ENCODE results near the gene TUBGCP2.

The TUBGCP2 gene

DNA sequence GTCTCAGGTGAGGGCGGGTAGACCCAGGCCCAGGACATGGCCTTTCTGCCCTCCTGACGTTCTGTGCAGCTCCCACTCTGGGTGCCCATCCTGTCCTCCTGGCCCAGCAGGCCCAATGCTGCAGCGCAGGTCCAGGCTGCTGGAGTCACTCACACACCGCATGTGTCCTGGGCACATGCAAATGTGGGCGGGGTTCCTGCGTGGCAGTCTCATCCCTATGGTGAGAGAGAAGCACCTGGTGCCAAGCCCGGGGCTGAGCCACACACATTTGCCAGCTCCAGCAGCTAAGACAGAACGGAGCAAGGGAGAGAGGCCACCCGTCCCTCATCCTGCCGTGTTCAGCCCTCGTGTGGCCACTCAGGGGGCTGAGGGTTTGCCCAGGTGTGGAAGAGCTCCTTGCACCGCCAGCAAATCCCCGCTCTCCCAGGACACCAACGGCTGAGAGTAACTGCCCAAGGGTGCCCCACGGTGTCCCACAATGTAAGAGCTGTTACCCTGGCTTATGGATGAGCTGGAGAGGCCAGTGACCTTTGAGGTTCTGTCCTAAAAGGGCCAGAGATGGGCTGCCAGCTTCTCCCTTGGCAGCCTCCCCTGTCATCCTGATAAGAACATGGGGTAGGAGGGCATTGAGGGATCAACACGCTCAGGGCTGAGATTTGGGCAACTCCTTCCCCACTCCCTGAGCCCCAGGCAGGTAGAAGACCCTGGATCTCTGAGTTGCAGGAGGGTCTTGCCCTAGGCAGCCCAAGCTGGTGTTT is 44.7 kb upstream of the TUBGCP2 start:
- H3K79me1 ChIP-seq (replicated peaks; ENCODE audit: low read length, poor library complexity, severe bottlenecking) = peaks cover 16% of the 10 kb centered on the region
- no peak overlapping the region for H2BK15ac ChIP-seq (ENCODE audit: low read depth, poor library complexity, severe bottlenecking)
- H3K4me2 ChIP-seq (ENCODE audit: low read length, poor library complexity, severe bottlenecking) = no peak overlapping the region
- H3K4ac ChIP-seq (ENCODE audit: low read depth in 1 of 2, low read length in 2 of 2) = no peak overlapping the region
- H2AK5ac ChIP-seq (ENCODE audit: low read length, severe bottlenecking) = no peak overlapping the region
- no peak overlapping the region for H3K27ac ChIP-seq (ENCODE audit: low read length, poor library complexity, severe bottlenecking)
- no peak overlapping the region for H3K4me3 ChIP-seq (ENCODE audit: insufficient read depth in 1 of 2, low read depth in 1 of 2, low read length in 2 of 2)
- no peak overlapping the region for H3K14ac ChIP-seq (ENCODE audit: low read length in 2 of 2)
- H4K91ac ChIP-seq (ENCODE audit: low read length) = no peak overlapping the region
- peaks cover 29% of the 10 kb centered on the region for H3K4me1 ChIP-seq (ENCODE audit: control insufficient read depth, insufficient read depth, low read depth, low read length)
- peaks cover 5 to 46% of the 10 kb centered on the region in 2 experiments for H3K27me3 ChIP-seq (ENCODE audit: control insufficient read depth in 1 of 2, insufficient read depth in 1 of 2, low read length in 2 of 2)
- DNase-seq = no peak
- H2BK5ac ChIP-seq (ENCODE audit: low read depth, low read length, poor library complexity, severe bottlenecking) = no peak overlapping the region
- no peak overlapping the region for H4K8ac ChIP-seq (ENCODE audit: low read length)
- H2AFZ ChIP-seq (ENCODE audit: low read depth, low read length) = no peak overlapping the region
- no peak overlapping the region for H2BK12ac ChIP-seq (ENCODE audit: low read length in 2 of 2)
- 78% methylated on average over 16 of the region's 16 CpGs for WGBS
- H3K9ac ChIP-seq (ENCODE audit: low read length) = no peak overlapping the region
- H2BK120ac ChIP-seq (ENCODE audit: low read depth, low read length) = no peak overlapping the region
- no peaks in the 10 kb centered on the region for H3K9me3 ChIP-seq (ENCODE audit: control insufficient read depth, low read length)
- H3K23ac ChIP-seq (ENCODE audit: low read length in 2 of 2) = no peak overlapping the region
- H3K18ac ChIP-seq (ENCODE audit: low read depth in 1 of 2, low read length in 2 of 2) = no peak overlapping the region
- H3K36me3 ChIP-seq (ENCODE audit: control insufficient read depth in 1 of 2, insufficient read depth in 2 of 2, low read depth in 1 of 2, low read length in 2 of 2) = peaks cover 0 to 26% of the 10 kb centered on the region in 2 experiments

DNA sequence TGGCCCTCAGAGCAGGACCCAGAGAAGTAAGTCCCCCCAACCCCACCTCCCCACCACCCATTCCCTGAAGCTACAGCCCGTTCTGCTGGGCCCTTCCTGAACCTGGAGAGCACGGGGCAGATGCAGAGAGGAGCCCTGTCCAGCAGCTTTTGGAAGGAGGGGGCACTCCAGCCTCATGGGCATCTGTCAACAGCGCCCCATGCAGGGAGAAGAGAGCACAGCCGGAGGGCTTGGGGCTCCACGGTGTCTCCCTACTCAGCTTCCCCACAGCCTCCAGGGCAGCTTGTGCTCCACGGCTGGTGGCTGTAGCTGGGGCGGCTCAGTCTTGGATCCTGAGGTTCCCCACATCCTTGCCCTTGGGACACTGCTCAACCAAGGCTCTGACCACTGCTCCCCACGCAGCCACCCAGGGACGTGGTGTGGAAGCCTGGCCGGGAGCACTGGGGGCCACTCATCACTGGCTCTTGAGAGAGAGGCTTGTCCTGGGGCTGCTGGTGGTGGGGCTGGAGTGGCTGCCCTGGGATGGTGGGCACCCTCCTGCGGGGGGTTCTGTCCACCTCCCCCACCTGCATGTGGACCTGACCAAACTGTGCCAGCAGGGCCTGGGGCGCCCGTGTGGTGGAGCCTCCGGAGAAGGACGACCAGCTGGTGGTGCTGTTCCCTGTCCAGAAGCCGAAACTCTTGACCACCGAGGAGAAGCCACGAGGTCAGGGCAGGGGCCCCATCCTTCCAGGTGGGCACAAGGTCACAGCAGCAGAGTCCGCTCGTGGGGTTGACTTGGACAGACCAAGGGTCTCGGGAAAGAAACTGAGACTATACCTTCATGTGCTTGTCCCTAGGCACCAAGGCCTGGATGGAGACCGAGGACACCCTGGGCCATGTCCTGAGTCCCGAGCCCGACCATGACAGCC is 43.0 kb upstream of the TUBGCP2 start:
- no peak overlapping the region for H4K8ac ChIP-seq (ENCODE audit: low read length)
- H3K14ac ChIP-seq (ENCODE audit: low read length in 2 of 2) = no peak overlapping the region
- H2AFZ ChIP-seq (ENCODE audit: low read depth, low read length) = no peak overlapping the region
- no peak overlapping the region for H2BK120ac ChIP-seq (ENCODE audit: low read depth, low read length)
- WGBS = 76% methylated on average over 23 of the region's 24 CpGs
- no peak overlapping the region for H3K23ac ChIP-seq (ENCODE audit: low read length in 2 of 2)
- H3K4me2 ChIP-seq (ENCODE audit: low read length, poor library complexity, severe bottlenecking) = no peak overlapping the region
- H3K9ac ChIP-seq (ENCODE audit: low read length) = no peak overlapping the region
- no peak overlapping the region for H3K27ac ChIP-seq (ENCODE audit: low read length, poor library complexity, severe bottlenecking)
- no peak overlapping the region for H2AK5ac ChIP-seq (ENCODE audit: low read length, severe bottlenecking)
- no peak overlapping the region for H3K18ac ChIP-seq (ENCODE audit: low read depth in 1 of 2, low read length in 2 of 2)
- H4K91ac ChIP-seq (ENCODE audit: low read length) = no peak overlapping the region
- no peak overlapping the region for H3K4me3 ChIP-seq (ENCODE audit: insufficient read depth in 1 of 2, low read depth in 1 of 2, low read length in 2 of 2)
- H2BK5ac ChIP-seq (ENCODE audit: low read depth, low read length, poor library complexity, severe bottlenecking) = no peak overlapping the region
- H3K4me1 ChIP-seq (ENCODE audit: control insufficient read depth, insufficient read depth, low read depth, low read length) = peaks cover 22% of the 10 kb centered on the region
- H3K9me3 ChIP-seq (ENCODE audit: control insufficient read depth, low read length) = no peaks in the 10 kb centered on the region
- peaks cover 8 to 57% of the 10 kb centered on the region in 2 experiments for H3K27me3 ChIP-seq (ENCODE audit: control insufficient read depth in 1 of 2, insufficient read depth in 1 of 2, low read length in 2 of 2)
- H2BK15ac ChIP-seq (ENCODE audit: low read depth, poor library complexity, severe bottlenecking) = no peak overlapping the region
- peaks cover 0 to 26% of the 10 kb centered on the region in 2 experiments for H3K36me3 ChIP-seq (ENCODE audit: control insufficient read depth in 1 of 2, insufficient read depth in 2 of 2, low read depth in 1 of 2, low read length in 2 of 2)
- H3K4ac ChIP-seq (ENCODE audit: low read depth in 1 of 2, low read length in 2 of 2) = no peak overlapping the region
- no peak for DNase-seq
- no peak overlapping the region for H2BK12ac ChIP-seq (ENCODE audit: low read length in 2 of 2)
- peaks cover 16% of the 10 kb centered on the region for H3K79me1 ChIP-seq (replicated peaks; ENCODE audit: low read length, poor library complexity, severe bottlenecking)

DNA sequence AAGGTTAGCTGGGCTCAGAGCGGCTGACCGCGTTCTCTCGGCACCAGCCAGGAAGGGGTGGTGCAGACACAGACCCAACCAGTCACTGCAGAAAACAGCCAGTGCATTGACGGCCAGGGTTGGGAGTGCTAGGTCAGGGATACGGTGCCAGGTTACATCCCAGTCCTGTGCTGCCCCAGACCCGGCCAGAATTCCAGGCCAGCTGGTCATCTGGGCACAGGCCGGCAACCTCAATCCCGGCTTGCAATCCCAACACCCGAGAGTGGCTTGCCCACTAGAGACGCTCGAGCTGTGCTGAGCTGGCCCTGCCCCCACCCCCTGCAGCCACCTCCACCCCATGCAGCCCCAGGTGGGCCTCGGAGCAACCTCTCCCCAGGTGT is 42.3 kb upstream of the TUBGCP2 start:
- peaks cover 15% of the 10 kb centered on the region for H3K4me1 ChIP-seq (ENCODE audit: control insufficient read depth, insufficient read depth, low read depth, low read length)
- peaks cover 8 to 57% of the 10 kb centered on the region in 2 experiments for H3K27me3 ChIP-seq (ENCODE audit: control insufficient read depth in 1 of 2, insufficient read depth in 1 of 2, low read length in 2 of 2)
- H2AK5ac ChIP-seq (ENCODE audit: low read length, severe bottlenecking) = no peak overlapping the region
- no peaks in the 10 kb centered on the region for H3K9me3 ChIP-seq (ENCODE audit: control insufficient read depth, low read length)
- no peak overlapping the region for H3K23ac ChIP-seq (ENCODE audit: low read length in 2 of 2)
- peaks cover 0 to 21% of the 10 kb centered on the region in 2 experiments for H3K36me3 ChIP-seq (ENCODE audit: control insufficient read depth in 1 of 2, insufficient read depth in 2 of 2, low read depth in 1 of 2, low read length in 2 of 2)
- no peak overlapping the region for H3K4me2 ChIP-seq (ENCODE audit: low read length, poor library complexity, severe bottlenecking)
- DNase-seq = no peak
- H2BK12ac ChIP-seq (ENCODE audit: low read length in 2 of 2) = no peak overlapping the region
- 67% methylated on average over 12 of the region's 13 CpGs for WGBS
- no peak overlapping the region for H2BK15ac ChIP-seq (ENCODE audit: low read depth, poor library complexity, severe bottlenecking)
- no peak overlapping the region for H4K91ac ChIP-seq (ENCODE audit: low read length)
- H3K79me1 ChIP-seq (replicated peaks; ENCODE audit: low read length, poor library complexity, severe bottlenecking) = peaks cover 9% of the 10 kb centered on the region
- H3K27ac ChIP-seq (ENCODE audit: low read length, poor library complexity, severe bottlenecking) = no peak overlapping the region
- H3K4me3 ChIP-seq (ENCODE audit: insufficient read depth in 1 of 2, low read depth in 1 of 2, low read length in 2 of 2) = no peak overlapping the region
- no peak overlapping the region for H3K14ac ChIP-seq (ENCODE audit: low read length in 2 of 2)
- no peak overlapping the region for H2BK5ac ChIP-seq (ENCODE audit: low read depth, low read length, poor library complexity, severe bottlenecking)
- H2AFZ ChIP-seq (ENCODE audit: low read depth, low read length) = no peak overlapping the region
- no peak overlapping the region for H2BK120ac ChIP-seq (ENCODE audit: low read depth, low read length)
- H3K9ac ChIP-seq (ENCODE audit: low read length) = no peak overlapping the region
- no peak overlapping the region for H3K4ac ChIP-seq (ENCODE audit: low read depth in 1 of 2, low read length in 2 of 2)
- no peak overlapping the region for H4K8ac ChIP-seq (ENCODE audit: low read length)
- no peak overlapping the region for H3K18ac ChIP-seq (ENCODE audit: low read depth in 1 of 2, low read length in 2 of 2)

DNA sequence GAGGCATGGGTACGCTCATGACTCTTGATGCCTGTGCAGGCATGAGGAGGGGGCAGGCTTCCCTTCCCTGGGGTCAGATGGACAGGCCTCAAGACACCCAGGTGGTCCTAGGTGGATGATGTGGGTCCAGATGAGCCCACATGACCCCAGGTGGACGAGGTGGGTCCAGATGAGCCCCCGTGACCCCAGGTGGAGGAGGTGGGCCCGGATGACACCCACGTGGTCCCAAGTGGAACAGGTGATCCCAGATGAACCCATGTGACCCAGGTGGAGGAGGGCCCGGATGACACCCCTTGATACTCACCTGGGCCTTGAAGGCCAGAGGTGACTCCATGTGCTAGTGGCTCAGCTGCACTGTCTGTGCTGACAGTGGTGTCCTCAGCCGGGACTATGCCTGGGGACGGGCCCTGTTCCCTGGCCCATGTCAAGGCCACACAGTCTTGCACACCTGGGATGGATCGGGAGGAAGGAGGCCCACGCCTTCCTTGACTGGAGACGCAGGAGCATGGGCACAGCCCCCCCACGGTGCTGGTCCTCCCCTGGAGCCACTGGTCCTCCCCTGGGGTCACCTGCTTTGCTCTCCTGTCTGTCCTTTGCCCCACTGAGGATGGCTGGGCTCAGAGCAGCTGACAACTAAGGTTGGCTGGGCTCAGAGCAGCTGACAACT is 41.7 kb upstream of the TUBGCP2 start:
- Histone ChIP-seq H2BK120ac (ENCODE audit: low read depth, low read length) (no peak overlapping the region), H3K27ac (ENCODE audit: low read length, poor library complexity, severe bottlenecking) (no peak overlapping the region), H3K4me3 (ENCODE audit: insufficient read depth in 1 of 2, low read depth in 1 of 2, low read length in 2 of 2) (no peak overlapping the region), H3K14ac (ENCODE audit: low read length in 2 of 2) (no peak overlapping the region), H3K4me1 (ENCODE audit: control insufficient read depth, insufficient read depth, low read depth, low read length) (peaks cover 13% of the 10 kb centered on the region), H3K9ac (ENCODE audit: low read length) (no peak overlapping the region), H2BK12ac (ENCODE audit: low read length in 2 of 2) (no peak overlapping the region), H3K27me3 (ENCODE audit: control insufficient read depth in 1 of 2, insufficient read depth in 1 of 2, low read length in 2 of 2) (peaks cover 8 to 62% of the 10 kb centered on the region in 2 experiments), H2BK5ac (ENCODE audit: low read depth, low read length, poor library complexity, severe bottlenecking) (no peak overlapping the region), H2BK15ac (ENCODE audit: low read depth, poor library complexity, severe bottlenecking) (no peak overlapping the region), H4K91ac (ENCODE audit: low read length) (no peak overlapping the region), H2AK5ac (ENCODE audit: low read length, severe bottlenecking) (no peak overlapping the region), H4K8ac (ENCODE audit: low read length) (no peak overlapping the region), H2AFZ (ENCODE audit: low read depth, low read length) (no peak overlapping the region), H3K9me3 (ENCODE audit: control insufficient read depth, low read length) (no peaks in the 10 kb centered on the region), H3K36me3 (ENCODE audit: control insufficient read depth in 1 of 2, insufficient read depth in 2 of 2, low read depth in 1 of 2, low read length in 2 of 2) (peaks cover 0 to 15% of the 10 kb centered on the region in 2 experiments), H3K23ac (ENCODE audit: low read length in 2 of 2) (no peak overlapping the region), H3K4ac (ENCODE audit: low read depth in 1 of 2, low read length in 2 of 2) (no peak overlapping the region), H3K18ac (ENCODE audit: low read depth in 1 of 2, low read length in 2 of 2) (no peak overlapping the region), H3K79me1 (replicated peaks; ENCODE audit: low read length, poor library complexity, severe bottlenecking) (peaks cover 4% of the 10 kb centered on the region), H3K4me2 (ENCODE audit: low read length, poor library complexity, severe bottlenecking) (no peak overlapping the region)
- no peak for DNase-seq
- WGBS = 86% methylated on average over 12 of the region's 12 CpGs

All from mesenchymal stem cell (in vitro differentiated cells and primary cell).